GM12878 (cell line): ENCODE measurements around the gene HM13. TPM values are rescaled to one million over a fixed set of nuclear protein-coding genes. Genes with fewer than 3 reads are reported as not detected.

ENCODE experiments used
- ATAC-seq: fragments of 200-7000 bp; cut with Tn5 transposase; 3 replicates; pipeline ENCODE4 v1.9.1; 2020; ENCODE audit warnings: mild to moderate bottlenecking, moderate library complexity
- BruUV-seq: library from RNA; stranded (reverse); fragments of 400-500 nt; replicated peaks from 2 replicates; lab custom pipeline; 2021; lab: Mats Ljungman, UMichigan
- CTCF ChIA-PET: fragments of 300-600 bp; sonication (Branson Sonifier 250); formaldehyde crosslinking; extraction: SDS; loops from one replicate; lab custom pipeline; 2021; ENCODE audit warnings: inconsistent platforms; lab: Yijun Ruan, JAX
- POLR2A ChIA-PET: fragments of 350-600 bp; formaldehyde crosslinking; extraction: SDS; loops from one replicate; lab custom pipeline; 2021; ENCODE audit warnings: inconsistent platforms; lab: Charles Lee
- RAD21 ChIA-PET: fragments of 300-600 bp; sonication (Branson Sonifier 250); formaldehyde crosslinking; loops from one replicate; lab custom pipeline; 2023; ENCODE audit warnings: antibody characterized with exemption; ENCODE audit not compliant: unreplicated experiment; lab: Charles Lee
- SMC1A ChIA-PET: fragments of 300-600 bp; sonication (Branson Sonifier 250); formaldehyde crosslinking; loops from one replicate; lab custom pipeline; 2023; ENCODE audit not compliant: unreplicated experiment, uncharacterized antibody; lab: Charles Lee
- DNase-seq: peaks from one replicate; pipeline ENCODE4 v3.0.0-alpha.2; 2011; ENCODE audit warnings: low read depth, low spot score
- FAIRE-seq: peaks from 3 replicates; lab custom pipeline; 2011; peaks lifted over from hg19 to GRCh38; lab: Jason Lieb, UNC
- H2AFZ ChIP-seq: 2 replicates; pipeline ENCODE4 v1.6.0; 2011; ENCODE audit warnings: low read depth, low read length, control low read depth; ENCODE audit not compliant: control insufficient read depth
- H3K27ac ChIP-seq: 2 replicates; pipeline ENCODE4 v1.5.1; 2011; ENCODE audit warnings: control low read depth; ENCODE audit not compliant: control insufficient read depth, insufficient read depth
- H3K27me3 ChIP-seq, 2 experiments: replicated peaks in 1 of 2; 2 replicates each; pipeline versions ENCODE4 v1.6.0 to v1.6.1; 2011; ENCODE audit warnings: low read length in 1 of 2; ENCODE audit not compliant: control insufficient read depth in 2 of 2, insufficient read depth in 2 of 2
- H3K36me3 ChIP-seq, 2 experiments: 2 replicates each; pipeline ENCODE4 v1.5.1; 2011; ENCODE audit warnings: low read length in 1 of 2; ENCODE audit not compliant: control insufficient read depth in 2 of 2, insufficient read depth in 2 of 2
- H3K4me1 ChIP-seq: 2 replicates; pipeline ENCODE4 v1.6.1; 2011; ENCODE audit warnings: mild to moderate bottlenecking, low read length, moderate library complexity, mixed read lengths; ENCODE audit not compliant: control insufficient read depth, insufficient read depth
- H3K4me2 ChIP-seq: 2 replicates; pipeline ENCODE4 v1.6.0; 2011; ENCODE audit warnings: control low read depth; ENCODE audit not compliant: control insufficient read depth, insufficient read depth
- H3K4me3 ChIP-seq: fragments of 200-600 bp; sonication (generic); 2 replicates; pipeline ENCODE4 v1.5.1; 2016
- H3K79me2 ChIP-seq: 2 replicates; pipeline ENCODE4 v1.6.0; 2011; ENCODE audit warnings: low read length; ENCODE audit not compliant: control insufficient read depth, insufficient read depth
- H3K9ac ChIP-seq: 2 replicates; pipeline ENCODE4 v1.8.0; 2011; ENCODE audit warnings: low read length, control low read depth, mixed read lengths; ENCODE audit not compliant: control insufficient read depth, insufficient read depth
- H3K9me3 ChIP-seq: replicated peaks from 3 replicates; pipeline ENCODE4 v1.5.1; 2011; ENCODE audit warnings: mild to moderate bottlenecking, low read length; ENCODE audit not compliant: control insufficient read depth, insufficient read depth
- H4K20me1 ChIP-seq: 2 replicates; pipeline ENCODE4 v1.6.0; 2011; ENCODE audit not compliant: control insufficient read depth, insufficient read depth
- FOXM1 ChIP-seq: IDR thresholded peaks from 2 replicates; pipeline ENCODE4 v1.6.1; 2012; ENCODE audit warnings: low read depth, mild to moderate bottlenecking, inconsistent platforms, low read length, moderate library complexity
- JUNB ChIP-seq: IDR thresholded peaks from 2 replicates; pipeline ENCODE4 v1.6.1; 2016; ENCODE audit warnings: antibody characterized with exemption, mild to moderate bottlenecking
- NR2C2 ChIP-seq: IDR thresholded peaks from 2 replicates; pipeline ENCODE4 v1.6.1; 2011; ENCODE audit warnings: borderline replicate concordance, low read depth; ENCODE audit not compliant: control insufficient read depth, insufficient read length
- POU2F2 ChIP-seq: IDR thresholded peaks from 3 replicates; pipeline ENCODE4 v1.6.1; 2011; ENCODE audit warnings: low read depth, mild to moderate bottlenecking, low read length, borderline replicate concordance
- SRF ChIP-seq, 2 experiments: IDR thresholded peaks; 2 replicates each; pipeline ENCODE4 v1.6.1; 2011; ENCODE audit warnings: low read depth in 2 of 2, low read length in 2 of 2, mild to moderate bottlenecking in 1 of 2, moderate library complexity in 1 of 2
- YY1 ChIP-seq: IDR thresholded peaks from 2 replicates; pipeline ENCODE4 v1.6.1; 2011; ENCODE audit warnings: low read depth, mild to moderate bottlenecking, low read length
- WGBS: methylation state at CpG from one replicate; pipeline ENCODE4 v1.1.6; 2016; ENCODE audit warnings: low lambda C conversion rate; ENCODE audit not compliant: insufficient replicate concordance, insufficient coverage; ENCODE audit errors: missing lambda C conversion rate; 5-methylcytosine and 5-hydroxymethylcytosine counted together
- in situ Hi-C: fragments of 300-500 bp; cut with MboI; formaldehyde crosslinking; loops from 9 replicates; pipeline ENCODE4 v1.14.3; 2018; ENCODE audit warnings: mixed read lengths
- intact Hi-C: fragments of 100-400 bp; cut with micrococcal nuclease; formaldehyde crosslinking; loops from one replicate; pipeline ENCODE4 v1.14.2; 2022; ENCODE audit not compliant: unreplicated experiment
- polyA plus RNA-seq, 11 experiments: library from polyadenylated mRNA; depleted of rRNA in 4 of 11; unstranded in 6 of 11; stranded (reverse) in 5 of 11; fragments of >200 nt; fragmentation: Nextera tagmentation in 4 of 11; fragmentation: Illumina TruSeq in 1 of 11; extraction: Ambion mirVana in 4 of 11; extraction: Trizol in 1 of 11; gene quantifications; 1 replicate in 1 of 11; 2 replicates in 10 of 11; pipeline versions ENCODE4 v1.2.1 to v1.2.3, GENCODE V29; 2011 to 2016; ENCODE audit warnings: inconsistent platforms in 2 of 11, missing spikeins in 2 of 11, low read depth in 1 of 11
- total RNA-seq, 4 experiments: library from RNA; depleted of rRNA in 3 of 4; stranded (reverse); fragments of >200 nt in 3 of 4; fragmentation: Illumina TruSeq in 1 of 4; extraction: Trizol in 1 of 4; gene quantifications; 2 replicates each; pipeline versions ENCODE4 v1.2.1 to v1.2.3, GENCODE V29; 2013 to 2021

HM13 gene
- total and polyA plus RNA-seq, 10 of the 15 experiments (the other 5 are each of a cell fraction or from before 2014, with no cell fraction given), result 4.8 to 185 (median 81.7) TPM

GRCh38 chr20:31515072-31515774 is 981 bp downstream of the HM13 start:
- Histone ChIP-seq H3K27me3 (no peaks in the 10 kb centered on the region), H3K36me3 (0 out of 4 replicates have a peak, but pooled peaks cover 0 to 2% of the 10 kb centered on the region in 2 experiments), H3K4me3 (peak overlapping the region; percentile 90), H3K4me2 (peak overlapping the region; percentile 85), H3K27ac (peak overlapping the region; percentile 85), H3K9ac (peak overlapping the region; percentile 92), H3K9me3 (no peaks in the 10 kb centered on the region), H4K20me1 (no peaks in the 10 kb centered on the region), H3K4me1 (peaks cover 10% of the 10 kb centered on the region), H3K79me2 (peaks cover 47% of the 10 kb centered on the region), H2AFZ (peak overlapping the region; percentile 97; the same call in 1 of the 2 replicates)
- BruUV-seq, result no TSS peak
- TF ChIP-seq NR2C2, result no peak
- no peak for TF ChIP-seq JUNB
- TF ChIP-seq FOXM1, result no peak
- intact Hi-C loops (loop anchor here (2.0 to 5.0 kb wide), 2 partner anchors 98 to 207 kb away; partner anchors contain the start of gene BCL2L1), in situ Hi-C loops (no loop called here)
- FAIRE-seq (no peak), DNase-seq (no peak), ATAC-seq (peak; percentile 8; the same call in 2 of the 3 replicates)
- ChIA-PET RAD21 (interaction anchor here (1.1 kb wide), 1 partner anchor 98 kb away, joined by 3 read pairs; no protein-coding TSS in a partner anchor), CTCF (interaction anchor here (0.7 to 1.2 kb wide), 5 partner anchors 20 to 98 kb away, joined by 3 to 6 read pairs (median 3); no protein-coding TSS in a partner anchor), SMC1A (interaction anchor here (1.1 to 1.2 kb wide), 2 partner anchors 12 to 98 kb away, joined by 3 to 7 read pairs; no protein-coding TSS in a partner anchor), POLR2A (no interaction called here)
- WGBS, result 5% methylated on average over 4 of the region's 4 CpGs

- peak; percentile 40 for ATAC-seq
- peaks cover 10% of the 10 kb centered on the region for H3K4me1 ChIP-seq
- BruUV-seq, result no TSS peak
- no peaks in the 10 kb centered on the region for H3K27me3 ChIP-seq
- H3K9me3 ChIP-seq, result no peaks in the 10 kb centered on the region
- ChIA-PET CTCF (interaction anchor here (0.7 to 1.1 kb wide), 5 partner anchors 20 to 97 kb away, joined by 3 read pairs; no protein-coding TSS in a partner anchor), RAD21 (interaction anchor here (1.1 kb wide), 1 partner anchor 97 kb away, joined by 3 read pairs; no protein-coding TSS in a partner anchor), SMC1A (interaction anchor here (1.1 to 1.2 kb wide), 2 partner anchors 13 to 97 kb away, joined by 3 to 7 read pairs; no protein-coding TSS in a partner anchor), POLR2A (interaction anchor here (1.0 kb wide), 1 partner anchor 32 kb away, joined by 3 read pairs; a partner anchor contains a TSS)
- TF ChIP-seq POU2F2 (no peak), YY1 (peak; percentile 26; the same call in 1 of the 2 replicates), SRF (IDR thresholded peaks at IDR 0.05; ENCODE audit: low read depth in 2 of 2, low read length in 2 of 2) (peak; percentile 21 to 28; a peak in 1 of 4 replicates)
- H3K4me3 ChIP-seq, result peak overlapping the region; percentile 90
- 31% methylated on average over 3 of the region's 3 CpGs for WGBS
- peak; percentile 83 for FAIRE-seq
- H4K20me1 ChIP-seq, result no peaks in the 10 kb centered on the region
- intact Hi-C loops (loop anchor here (2.0 to 5.0 kb wide), 2 partner anchors 97 to 207 kb away; partner anchors contain the start of gene BCL2L1), in situ Hi-C loops (no loop called here)
- H3K9ac ChIP-seq, result peak overlapping the region; percentile 92
- H3K36me3 ChIP-seq, result 0 out of 4 replicates have a peak, but pooled peaks cover 0 to 2% of the 10 kb centered on the region in 2 experiments
- peak overlapping the region; percentile 85 for H3K4me2 ChIP-seq
- peak overlapping the region; percentile 85 for H3K27ac ChIP-seq
- H2AFZ ChIP-seq, result no peak overlapping the region
- H3K79me2 ChIP-seq, result peaks cover 50% of the 10 kb centered on the region
- no peak for DNase-seq
Measured at GRCh38 chr20:31515775-31516107, 1.5 kb downstream of the HM13 start.
